Ovary (tissue), 3 donors: ENCODE measurements around the gene PHC2.

Source experiments
- CTCF ChIP-seq, 3 donors: fragments of 450-650 bp in 2 of 3; fragments of 200-600 bp in 1 of 3; IDR thresholded peaks; one replicate each; pipeline versions ENCODE4 v1.5.1 to v1.8.0; 2016 to 2022; ENCODE audit warnings: antibody characterized with exemption in 3 of 3, mild to moderate bottlenecking in 1 of 3
- POLR2A ChIP-seq: fragments of 450-650 bp; IDR thresholded peaks from one replicate; pipeline ENCODE4 v1.6.1; 2017; ENCODE audit warnings: antibody characterized with exemption, mild to moderate bottlenecking, moderate library complexity
- donor health status: DM: no; HTN: no; CAD: no.

DNA sequence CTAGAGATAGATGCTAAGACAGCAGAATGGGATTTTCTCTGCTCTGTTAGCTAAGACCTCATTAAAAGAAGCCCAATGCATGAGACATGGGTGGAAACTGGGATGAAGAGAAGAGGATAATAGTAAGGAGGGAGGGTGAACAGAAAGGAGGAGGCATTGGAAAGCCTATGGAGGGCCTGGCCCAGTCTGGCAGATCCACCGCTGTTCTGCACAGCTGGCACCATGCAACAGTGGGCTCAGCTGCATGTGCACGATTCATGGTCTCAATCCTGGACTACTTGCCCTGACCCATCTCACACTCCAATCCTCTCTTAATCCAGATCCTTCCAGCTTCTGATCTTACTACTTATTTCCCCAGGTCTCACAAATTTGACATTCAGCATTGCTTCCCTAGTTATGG is 2.2 kb downstream of the PHC2 start:
- TF ChIP-seq CTCF (IDR thresholded peaks at IDR 0.05) (no peak), POLR2A (no peak)
